BJ (cell line): ENCODE results near the gene NXNL1. TPM values are rescaled to one million over a fixed set of nuclear protein-coding genes. Genes with fewer than 3 reads are reported as not detected.

Source experiments
- CTCF ChIA-PET: fragments of 350-600 bp; formaldehyde crosslinking; extraction: SDS; loops from one replicate; lab custom pipeline; 2021; ENCODE audit warnings: antibody characterized with exemption, inconsistent platforms; lab: Yijun Ruan, JAX
- POLR2A ChIA-PET: fragments of 300-600 bp; sonication (Branson Sonifier 250); formaldehyde crosslinking; extraction: SDS; loops from one replicate; lab custom pipeline; 2021; ENCODE audit warnings: antibody characterized with exemption; lab: Charles Lee
- DNase-seq: peaks from one replicate; pipeline ENCODE4 v3.0.0-alpha.2; 2011; ENCODE audit warnings: low read depth
- H3K27me3 ChIP-seq: 2 replicates; pipeline ENCODE4 v1.6.0; 2011; ENCODE audit warnings: low read length; ENCODE audit not compliant: control insufficient read depth, insufficient read depth
- H3K36me3 ChIP-seq: 2 replicates; pipeline ENCODE4 v1.5.1; 2011; ENCODE audit warnings: low read length; ENCODE audit not compliant: control insufficient read depth, insufficient read depth
- H3K4me3 ChIP-seq: 2 replicates; pipeline ENCODE4 v1.5.1; 2011; ENCODE audit warnings: low read depth, mild to moderate bottlenecking, control low read depth, low read length
- polyA plus RNA-seq: library from polyadenylated mRNA; depleted of rRNA; stranded (reverse); fragments of >200 nt; gene quantifications from 2 replicates; pipeline ENCODE4 v1.2.3, GENCODE V29; 2011
- TF ChIP-seq, protein P1 (sequence below): IDR thresholded peaks from 2 replicates; pipeline ENCODE4 v1.5.1; 2011; ENCODE audit warnings: low read depth, mild to moderate bottlenecking, control low read depth, inconsistent platforms, low read length, moderate library complexity; ENCODE audit not compliant: insufficient read depth

Gene NXNL1
- polyA plus RNA-seq, 1 experiment = not detected

DNA sequence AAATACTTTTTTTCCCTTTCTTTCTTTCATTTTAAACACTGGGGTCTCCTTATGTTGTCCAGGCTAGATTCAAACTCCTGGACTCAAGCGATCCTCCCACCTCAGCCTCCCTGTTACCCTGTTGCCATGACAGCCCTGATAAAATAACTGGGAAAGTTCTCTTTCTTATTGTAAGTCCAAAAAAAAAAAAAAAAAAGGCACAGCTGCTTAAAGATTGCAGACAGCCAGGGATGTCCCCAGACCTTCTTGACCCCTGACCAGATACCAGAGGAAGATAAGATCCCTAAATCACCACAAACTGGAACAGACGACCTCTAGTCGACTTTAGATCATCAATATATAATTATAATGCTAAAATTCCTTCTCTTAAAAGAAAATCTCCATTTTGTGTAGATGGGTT lies 42.0 kb downstream of the NXNL1 start:
- TF ChIP-seq, protein P1, sequence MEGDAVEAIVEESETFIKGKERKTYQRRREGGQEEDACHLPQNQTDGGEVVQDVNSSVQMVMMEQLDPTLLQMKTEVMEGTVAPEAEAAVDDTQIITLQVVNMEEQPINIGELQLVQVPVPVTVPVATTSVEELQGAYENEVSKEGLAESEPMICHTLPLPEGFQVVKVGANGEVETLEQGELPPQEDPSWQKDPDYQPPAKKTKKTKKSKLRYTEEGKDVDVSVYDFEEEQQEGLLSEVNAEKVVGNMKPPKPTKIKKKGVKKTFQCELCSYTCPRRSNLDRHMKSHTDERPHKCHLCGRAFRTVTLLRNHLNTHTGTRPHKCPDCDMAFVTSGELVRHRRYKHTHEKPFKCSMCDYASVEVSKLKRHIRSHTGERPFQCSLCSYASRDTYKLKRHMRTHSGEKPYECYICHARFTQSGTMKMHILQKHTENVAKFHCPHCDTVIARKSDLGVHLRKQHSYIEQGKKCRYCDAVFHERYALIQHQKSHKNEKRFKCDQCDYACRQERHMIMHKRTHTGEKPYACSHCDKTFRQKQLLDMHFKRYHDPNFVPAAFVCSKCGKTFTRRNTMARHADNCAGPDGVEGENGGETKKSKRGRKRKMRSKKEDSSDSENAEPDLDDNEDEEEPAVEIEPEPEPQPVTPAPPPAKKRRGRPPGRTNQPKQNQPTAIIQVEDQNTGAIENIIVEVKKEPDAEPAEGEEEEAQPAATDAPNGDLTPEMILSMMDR = no peak
- DNase-seq = no peak
- H3K4me3 ChIP-seq = no peak overlapping the region
- H3K27me3 ChIP-seq = 0 out of 2 replicates have a peak, but pooled peaks cover 1% of the 10 kb centered on the region
- peaks cover 5% of the 10 kb centered on the region for H3K36me3 ChIP-seq
- POLR2A ChIA-PET = no interaction called here
- CTCF ChIA-PET = interaction anchor here (1.0 to 1.4 kb wide), 2 partner anchors 22 to 29 kb away, joined by 3 to 6 read pairs; no protein-coding TSS in a partner anchor

DNA sequence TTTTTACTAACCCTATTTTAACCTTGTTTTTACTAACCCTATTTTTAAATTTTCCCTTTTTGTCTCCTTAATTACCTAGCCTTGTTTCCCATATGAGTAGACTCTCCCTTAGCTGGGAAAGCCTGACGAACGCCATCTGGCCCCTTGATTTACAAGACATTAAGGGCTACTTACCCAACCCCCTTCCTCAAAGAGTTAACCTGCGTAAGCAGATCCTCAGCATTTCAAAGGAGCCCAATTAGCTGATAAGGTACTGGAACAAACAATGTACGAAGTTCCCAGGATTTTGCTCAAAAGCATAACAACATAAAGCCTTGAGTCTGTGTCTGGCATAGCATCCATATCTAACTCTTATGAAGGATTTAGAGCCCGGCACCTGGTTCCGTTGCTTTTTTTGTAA lies 45.6 kb downstream of the NXNL1 start:
- ChIA-PET POLR2A (no interaction called here), CTCF (no interaction called here)
- TF ChIP-seq, protein P1 = no peak
- no peak overlapping the region for H3K4me3 ChIP-seq
- 0 out of 2 replicates have a peak, but pooled peaks cover 1% of the 10 kb centered on the region for H3K27me3 ChIP-seq
- no peak for DNase-seq
- H3K36me3 ChIP-seq = no peaks in the 10 kb centered on the region

DNA sequence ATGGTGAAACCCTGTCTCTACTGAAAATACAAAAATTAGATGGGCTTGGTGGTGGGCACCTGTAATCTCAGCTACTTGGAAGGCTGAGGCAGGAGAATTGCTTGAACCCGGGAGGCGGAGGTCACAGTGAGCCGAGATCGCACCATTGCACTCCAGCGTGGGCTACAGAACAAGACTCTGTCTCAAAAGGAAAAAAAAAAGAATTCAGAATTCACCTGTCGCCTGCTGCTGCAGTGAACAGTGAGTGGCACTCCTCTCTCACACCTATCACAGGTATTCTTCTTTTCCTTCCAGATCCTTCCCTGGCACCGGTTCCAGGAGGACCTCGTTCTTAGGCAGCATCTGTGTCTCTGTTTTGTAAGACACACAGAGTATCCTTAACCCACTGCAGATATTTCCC lies 46.6 kb downstream of the NXNL1 start:
- 0 out of 2 replicates have a peak, but pooled peaks cover 1% of the 10 kb centered on the region for H3K27me3 ChIP-seq
- no peak for DNase-seq
- H3K36me3 ChIP-seq = no peaks in the 10 kb centered on the region
- TF ChIP-seq, protein P1 = no peak
- POLR2A ChIA-PET = no interaction called here
- H3K4me3 ChIP-seq = no peak overlapping the region
- CTCF ChIA-PET = interaction anchor here (1.3 to 1.4 kb wide), 2 partner anchors 21 to 24 kb away, joined by 3 read pairs; no protein-coding TSS in a partner anchor

DNA sequence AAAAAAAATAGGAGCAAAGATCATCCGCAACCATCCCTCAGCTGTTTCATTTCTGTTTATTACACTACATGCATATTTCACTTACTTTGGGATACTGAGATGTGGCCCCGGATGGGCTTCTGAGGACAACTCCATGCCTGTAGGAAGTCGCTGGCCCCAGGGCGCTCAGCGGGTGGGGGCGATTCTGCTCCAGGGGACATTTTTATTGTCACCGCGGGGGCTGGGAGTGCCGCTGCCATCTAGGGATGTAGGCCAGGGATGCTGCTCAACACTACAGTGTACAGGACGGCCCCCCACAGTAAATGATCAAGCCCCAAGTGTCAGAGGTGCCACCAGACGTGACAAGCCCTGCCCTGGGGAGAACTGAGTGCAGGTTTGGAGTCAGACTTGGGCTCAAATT lies 48.9 kb downstream of the NXNL1 start:
- Histone ChIP-seq H3K36me3 (no peaks in the 10 kb centered on the region), H3K27me3 (0 out of 2 replicates have a peak, but pooled peaks cover 1% of the 10 kb centered on the region), H3K4me3 (no peak overlapping the region)
- no peak for DNase-seq
- POLR2A ChIA-PET = no interaction called here
- CTCF ChIA-PET = interaction anchor here (0.6 to 1.5 kb wide), 7 partner anchors 8 to 447 kb away, joined by 3 to 4 read pairs (median 3); partner anchors contain the start of gene MVB12A
- TF ChIP-seq, protein P1 = no peak

DNA sequence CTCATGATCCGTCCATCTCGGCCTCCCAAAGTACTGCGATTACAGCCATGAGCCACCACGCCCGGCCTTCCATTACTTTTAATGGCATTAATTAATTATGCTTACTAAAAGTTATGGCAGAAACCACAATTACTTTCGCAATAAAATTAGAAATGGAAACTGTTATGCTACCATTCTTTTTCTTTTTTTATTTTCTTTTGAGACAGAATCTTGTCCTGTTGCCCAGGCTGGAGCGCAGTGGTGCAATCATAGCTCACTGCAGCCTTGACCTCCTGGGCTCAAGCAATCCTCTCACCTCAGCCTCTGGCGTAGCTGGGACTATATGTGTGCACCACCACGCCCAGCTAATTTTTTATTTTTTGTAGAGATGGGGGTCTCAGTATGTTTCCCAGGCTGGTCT lies 50.7 kb downstream of the NXNL1 start:
- no peaks in the 10 kb centered on the region for H3K36me3 ChIP-seq
- POLR2A ChIA-PET = interaction anchor here (0.6 kb wide), 1 partner anchor 782 kb away, joined by 3 read pairs; the partner anchor contains the start of gene MED26

More for the DNA sequence above, 50.7 kb downstream of the NXNL1 start:
- Histone ChIP-seq H3K4me3 (no peak overlapping the region), H3K27me3 (0 out of 2 replicates have a peak, but pooled peaks cover 1% of the 10 kb centered on the region)
- no peak for DNase-seq
- TF ChIP-seq, protein P1 = no peak
- CTCF ChIA-PET = interaction anchor here (0.6 to 1.3 kb wide), 3 partner anchors 9 to 38 kb away, joined by 3 to 4 read pairs (median 4); partner anchors contain the start of genes MVB12A and TMEM221
